Measurements from ENCODE around the gene GAMT.

The GAMT gene

DNA sequence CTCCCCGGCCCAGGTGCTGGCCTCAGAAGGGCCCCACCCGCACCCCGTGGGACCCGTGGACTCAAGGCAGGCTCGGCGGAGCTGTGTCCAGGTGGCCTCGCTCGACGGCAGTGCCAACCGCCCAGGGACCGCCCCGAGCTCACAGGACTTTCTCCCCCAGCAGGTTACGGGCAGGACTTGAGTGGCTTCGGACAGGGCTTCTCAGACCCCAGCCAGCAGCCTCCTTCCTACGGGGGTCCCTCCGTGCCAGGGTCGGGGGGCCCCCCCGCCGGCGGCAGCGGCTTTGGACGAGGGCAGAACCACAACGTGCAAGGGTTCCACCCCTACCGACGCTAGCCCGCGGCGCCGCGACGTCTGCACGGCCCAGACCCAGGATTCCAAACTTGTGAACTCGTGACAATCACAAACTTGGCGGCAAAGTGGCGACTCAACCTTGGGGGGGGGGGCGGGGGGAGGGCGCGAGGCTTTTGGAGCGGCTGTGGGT lies 33.3 kb upstream of the GAMT start:
- DNase-seq, result no peak
- intact Hi-C loops (cut with DNase I), result loop anchor here (10.0 kb wide), 1 partner anchor 160 kb away; the partner anchor contains the start of gene FAM174C

- DNase-seq, result no peak
- intact Hi-C loops (cut with DNase I), result loop anchor here (10.0 kb wide), 1 partner anchor 159 kb away; the partner anchor contains the start of gene FAM174C
Measured at GRCh38 chr19:1434040-1434366, 32.7 kb upstream of the GAMT start.

DNA sequence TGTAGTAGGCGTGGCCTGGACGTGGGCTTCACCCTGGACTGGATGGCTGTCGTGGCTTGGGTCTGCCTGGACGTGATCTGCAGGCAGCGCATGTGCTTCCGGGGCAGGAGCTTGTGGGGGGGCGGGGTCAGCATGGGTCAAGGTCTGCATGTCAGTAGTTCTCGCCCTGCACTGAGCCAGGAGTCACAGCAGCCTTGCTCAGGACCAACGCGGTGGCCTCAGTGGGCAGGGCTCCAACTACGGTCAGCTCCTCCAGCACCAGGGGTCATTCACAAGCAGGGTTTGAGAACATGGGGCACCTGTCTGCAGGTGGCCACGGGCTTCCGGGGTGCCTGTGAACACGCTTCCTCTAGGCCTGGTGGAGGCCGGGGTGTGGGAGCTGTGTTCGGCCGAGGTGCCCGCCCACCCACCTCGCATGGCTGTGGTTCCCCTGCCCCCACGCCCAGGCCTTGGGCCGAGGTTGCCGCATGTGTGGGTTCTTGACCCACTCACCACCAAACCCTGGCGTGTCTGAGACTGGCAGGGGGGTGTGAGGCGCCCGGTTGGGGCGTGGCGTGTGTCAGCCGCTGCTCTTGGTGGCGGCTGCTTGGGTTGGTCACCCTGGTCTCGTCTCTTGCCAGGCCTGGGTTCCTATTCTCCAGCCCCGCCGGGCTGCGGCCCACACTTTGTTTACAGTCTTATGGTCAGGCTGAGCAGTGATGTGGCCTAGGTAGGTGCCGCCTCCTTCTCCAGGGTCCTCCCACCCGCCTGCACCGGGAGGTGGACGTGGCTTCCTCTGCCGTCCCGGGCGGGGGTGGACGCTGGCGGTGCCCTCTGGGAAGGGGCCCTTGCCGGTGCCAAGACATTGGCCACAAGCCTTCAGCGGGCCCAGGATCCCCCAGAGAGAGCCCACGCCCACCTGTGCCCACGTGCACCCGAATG lies 32.0 kb upstream of the GAMT start:
- peak in 1 of 10 donors; percentile 85 for DNase-seq
- intact Hi-C loops (cut with DNase I), result loop anchor here (10.0 kb wide), 1 partner anchor 159 kb away; the partner anchor contains the start of gene FAM174C

GRCh38 chr19:1432507-1432887 lies 31.2 kb upstream of the GAMT start:
- DNase-seq, result no peak
- intact Hi-C loops (cut with DNase I), result loop anchor here (10.0 kb wide), 1 partner anchor 158 kb away; the partner anchor contains the start of gene FAM174C

GRCh38 chr19:1431759-1432506 lies 30.6 kb upstream of the GAMT start:
- DNase-seq, result no peak
- intact Hi-C loops (cut with DNase I), result loop anchor here (10.0 kb wide), 1 partner anchor 157 kb away; the partner anchor contains the start of gene FAM174C

- DNase-seq, result no peak
- intact Hi-C loops (cut with DNase I), result loop anchor here (10.0 kb wide), 1 partner anchor 155 kb away; the partner anchor contains the start of gene FAM174C
Measured at GRCh38 chr19:1430246-1430645, 28.9 kb upstream of the GAMT start.

GRCh38 chr19:1429750-1430149 lies 28.4 kb upstream of the GAMT start:
- no peak for DNase-seq
- intact Hi-C loops (cut with DNase I), result loop anchor here (10.0 kb wide), 1 partner anchor 155 kb away; the partner anchor contains the start of gene FAM174C

DNA sequence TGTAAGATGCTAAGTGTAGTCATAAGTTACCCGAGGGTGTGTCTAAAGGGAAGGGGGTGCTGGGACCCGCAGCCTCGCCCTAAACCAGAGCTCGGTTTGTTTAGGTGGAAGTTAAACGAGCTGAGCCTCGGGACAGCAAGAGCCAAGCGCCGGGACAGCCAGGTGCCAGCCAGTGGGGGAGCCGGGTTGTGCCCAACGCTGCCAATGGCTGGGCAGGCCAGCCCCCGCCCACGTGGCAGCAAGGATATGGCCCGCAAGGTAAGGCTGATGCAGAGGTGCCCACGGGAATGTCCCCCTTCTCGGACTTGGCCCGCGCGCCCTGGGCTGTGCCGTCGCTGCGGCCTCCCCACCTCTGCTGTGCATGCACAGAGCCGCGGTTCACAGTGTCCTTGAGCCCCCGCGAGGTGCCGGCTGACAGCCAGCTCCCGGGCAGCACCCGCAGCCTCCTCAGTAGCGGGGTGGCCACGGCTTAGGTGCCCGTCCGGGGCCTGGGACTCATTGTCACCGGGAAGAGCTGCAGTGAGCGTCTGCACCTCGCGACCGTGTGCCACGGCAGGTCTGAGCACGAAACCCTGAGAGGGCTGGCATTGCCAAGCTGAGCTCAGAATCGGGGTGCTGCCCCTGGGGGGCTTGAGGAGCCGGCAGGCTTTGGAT lies 27.5 kb upstream of the GAMT start:
- no peak for DNase-seq
- intact Hi-C loops (cut with DNase I), result no loop called here

DNA sequence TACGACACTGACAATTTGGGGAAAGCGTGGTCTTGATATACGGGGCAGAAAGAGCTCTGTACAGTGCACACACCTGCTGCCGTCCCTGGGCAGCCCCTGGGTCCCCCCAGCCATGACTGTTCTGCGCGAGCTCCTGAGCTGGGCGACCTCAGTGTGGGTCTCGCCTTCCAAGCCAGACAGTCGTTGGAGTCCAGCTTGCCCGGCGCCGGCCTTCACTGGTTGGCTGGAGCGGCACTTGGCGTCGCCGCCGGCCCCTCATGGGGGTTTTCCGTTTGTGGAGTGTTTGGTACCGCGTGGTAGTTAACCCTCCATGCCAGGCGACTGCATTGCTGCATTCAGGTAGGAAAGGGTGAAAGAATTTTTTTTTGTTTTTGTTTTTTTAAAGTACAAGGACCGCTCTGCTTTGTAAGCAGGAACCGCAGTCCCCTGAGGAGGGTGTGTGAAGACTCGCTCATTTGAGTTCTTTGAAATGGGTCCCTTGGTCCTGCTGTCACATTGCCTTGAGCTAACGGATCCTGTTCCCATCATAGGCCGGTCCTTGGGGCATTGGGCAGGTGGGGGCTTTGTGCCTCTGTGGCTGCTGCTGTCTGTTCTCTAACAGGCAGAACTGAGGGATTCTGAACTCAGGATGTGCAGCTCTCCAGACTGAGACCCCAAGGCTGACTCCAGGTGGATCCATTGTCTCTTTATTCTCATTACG lies 26.0 kb upstream of the GAMT start:
- intact Hi-C loops (cut with DNase I), result no loop called here

GRCh38 chr19:1426736-1427135 lies 25.4 kb upstream of the GAMT start:
- DNase-seq, result no peak
- intact Hi-C loops (cut with DNase I), result no loop called here

More for the DNA sequence above, 26.0 kb upstream of the GAMT start:
- no peak for DNase-seq

- intact Hi-C loops (cut with DNase I), result no loop called here
Measured at GRCh38 chr19:1425902-1426301, 24.6 kb upstream of the GAMT start.

DNA sequence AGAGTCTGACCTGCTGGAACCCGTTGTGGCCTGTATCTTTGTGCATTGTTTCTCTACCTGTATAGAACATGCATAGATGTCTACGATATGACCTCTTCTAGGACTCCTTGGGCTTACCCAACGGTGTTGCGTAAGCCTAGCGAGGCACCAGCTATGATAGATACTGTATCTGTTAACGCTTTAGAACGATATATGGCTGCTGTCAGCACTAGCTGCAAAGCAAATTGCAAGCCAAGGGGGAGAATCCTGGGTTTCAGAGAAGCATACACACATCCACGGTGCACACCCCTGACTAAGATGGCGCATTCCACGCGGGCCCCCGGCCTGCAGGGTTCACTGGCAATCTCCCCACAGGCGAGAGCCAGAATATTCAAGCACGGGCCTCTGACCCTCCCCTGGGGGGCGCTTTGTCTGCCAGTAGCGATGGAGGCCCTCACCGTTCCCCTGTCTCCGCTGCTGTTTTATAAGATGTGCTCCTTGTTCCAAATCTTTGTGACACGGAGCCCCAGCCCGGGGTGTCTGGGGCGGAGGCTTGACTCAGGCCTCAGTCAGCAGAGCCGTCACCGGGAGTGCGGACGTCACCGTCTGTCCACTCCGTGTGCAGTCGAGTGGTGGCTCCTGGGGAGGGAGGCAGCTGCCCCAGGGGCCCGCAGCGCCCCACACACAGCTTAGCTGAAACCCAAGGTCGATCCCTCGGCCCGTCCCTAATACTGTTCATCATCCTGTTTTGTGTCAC lies 23.9 kb upstream of the GAMT start:
- no peak for DNase-seq
- intact Hi-C loops (cut with DNase I), result no loop called here

More at GRCh38 chr19:1425902-1426301, 24.6 kb upstream of the GAMT start:
- no peak for DNase-seq

- DNase-seq, result no peak
- intact Hi-C loops (cut with DNase I), result no loop called here
Measured at GRCh38 chr19:1424192-1424955, 23.0 kb upstream of the GAMT start.

- intact Hi-C loops (cut with DNase I), result no loop called here
- no peak for DNase-seq
Measured at GRCh38 chr19:1423436-1424191, 22.3 kb upstream of the GAMT start.

DNA sequence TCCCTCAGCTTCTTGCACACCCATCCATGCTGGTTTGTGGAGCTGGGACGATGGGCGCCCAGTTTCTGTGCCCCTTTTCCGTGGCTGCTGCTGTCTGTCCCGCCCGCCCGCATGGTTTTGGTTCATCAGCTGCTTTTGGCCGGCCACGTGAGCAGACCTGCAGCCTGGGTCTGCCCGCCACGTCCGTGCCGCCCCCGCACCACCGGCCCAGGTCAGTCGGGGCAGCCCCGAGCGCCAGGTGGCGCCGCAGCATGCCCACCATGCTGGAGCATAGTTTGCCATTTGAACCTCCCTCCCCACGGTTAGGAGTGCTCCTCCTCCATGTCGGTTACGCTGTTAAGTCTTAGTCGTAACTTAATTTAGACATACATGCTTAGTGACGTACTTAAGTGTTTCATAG lies 21.6 kb upstream of the GAMT start:
- intact Hi-C loops (cut with DNase I), result no loop called here
- DNase-seq, result no peak

DNA sequence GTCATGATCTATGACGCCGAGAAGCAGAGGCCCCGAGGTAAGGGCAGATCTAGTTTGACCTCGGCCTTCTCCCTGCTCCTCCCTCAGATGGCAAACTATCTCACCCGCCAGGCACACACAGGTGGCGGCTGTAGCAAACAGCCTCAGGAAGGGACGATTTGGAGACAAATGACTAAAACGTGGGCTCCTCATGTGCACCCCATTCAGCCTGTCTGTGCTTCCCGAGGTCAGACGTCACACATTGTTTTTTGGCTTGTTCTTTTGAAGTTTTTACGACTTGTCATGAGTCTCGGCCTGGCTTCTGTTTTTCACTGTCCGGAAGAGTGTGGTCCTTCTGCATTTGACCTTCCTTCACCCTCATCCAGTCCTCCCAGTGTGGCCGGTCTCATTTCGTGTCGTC lies 21.0 kb upstream of the GAMT start:
- intact Hi-C loops (cut with DNase I), result no loop called here
- DNase-seq, result no peak

DNA sequence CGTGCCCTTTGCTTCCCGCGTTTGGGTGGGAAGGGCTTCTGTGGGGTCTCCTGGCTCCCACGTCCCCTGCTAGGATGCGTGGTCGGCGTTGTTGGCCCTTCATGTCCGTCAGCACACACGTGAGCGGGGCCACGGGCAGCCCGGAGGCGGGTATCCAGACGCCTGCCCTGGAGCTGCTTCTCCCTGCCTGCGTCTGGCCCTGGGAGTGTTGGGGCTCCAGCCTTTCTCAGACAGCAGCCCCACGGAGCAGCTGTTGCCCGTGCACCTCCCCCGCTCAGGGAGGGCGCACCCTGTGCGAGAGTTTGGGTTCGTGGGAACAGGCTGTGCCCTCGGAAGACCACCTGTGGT lies 20.6 kb upstream of the GAMT start:
- no peak for DNase-seq
- intact Hi-C loops (cut with DNase I), result no loop called here
